Measurements from ENCODE around the gene TWNK.

Gene TWNK

DNA sequence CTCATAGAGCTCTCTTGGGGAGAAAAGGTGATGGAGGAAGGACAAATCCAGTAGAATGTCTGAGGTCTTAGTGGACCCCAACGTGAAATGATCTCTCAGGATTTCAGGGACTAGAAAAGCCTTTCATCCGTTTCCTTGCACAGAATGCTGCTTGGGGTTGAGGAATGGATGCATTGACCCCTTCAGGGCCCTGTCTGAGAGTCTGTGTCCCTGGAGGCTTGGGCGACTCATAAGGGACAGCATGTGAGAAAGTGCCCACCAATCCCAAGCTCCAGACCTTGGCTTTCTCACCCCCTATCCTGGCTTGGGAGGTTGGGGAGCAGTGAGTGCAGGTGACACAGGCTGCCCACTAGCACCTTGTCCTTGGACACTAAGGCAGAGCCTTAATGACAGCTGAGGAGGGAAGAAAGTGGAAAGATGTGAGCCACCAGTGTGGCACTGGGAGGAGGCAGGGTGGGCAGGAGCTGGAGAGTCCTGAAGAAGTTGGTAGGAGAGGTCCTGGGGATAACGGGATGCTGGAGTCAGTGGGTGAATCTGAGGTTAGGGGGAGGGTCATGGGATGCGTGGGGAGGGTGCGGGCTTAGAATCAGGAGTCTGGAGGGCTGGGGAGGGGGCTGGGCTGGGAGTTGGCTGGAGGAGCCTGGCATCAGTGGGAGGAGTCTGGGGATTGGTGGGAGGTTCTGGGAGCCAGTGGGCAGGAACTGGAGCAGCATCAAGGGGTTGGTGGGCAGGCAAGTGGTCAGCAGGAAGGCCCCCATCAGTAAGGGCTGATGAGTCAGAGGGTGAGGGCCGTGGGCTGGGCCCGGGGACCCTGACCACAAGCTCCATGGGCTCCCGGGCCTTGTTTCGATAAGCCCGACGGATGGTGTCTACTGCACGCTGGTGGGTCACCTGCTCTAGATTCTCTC lies 20.8 kb downstream of the TWNK start:
- Histone ChIP-seq H3K27ac (ENCODE audit: low read length) (no peak overlapping the region), H3K4me1 (ENCODE audit: control insufficient read depth, low read depth, low read length) (no peaks in the 10 kb centered on the region), H3K9ac (ENCODE audit: low read length) (no peak overlapping the region), H3K9me3 (ENCODE audit: control insufficient read depth, low read depth, low read length) (no peaks in the 10 kb centered on the region), H3K27me3 (ENCODE audit: control insufficient read depth, insufficient read depth, low read length) (no peaks in the 10 kb centered on the region), H3K36me3 (ENCODE audit: control insufficient read depth, low read depth, low read length) (peaks cover 30% of the 10 kb centered on the region), H3K4me3 (ENCODE audit: low read length) (no peak overlapping the region)

DNA sequence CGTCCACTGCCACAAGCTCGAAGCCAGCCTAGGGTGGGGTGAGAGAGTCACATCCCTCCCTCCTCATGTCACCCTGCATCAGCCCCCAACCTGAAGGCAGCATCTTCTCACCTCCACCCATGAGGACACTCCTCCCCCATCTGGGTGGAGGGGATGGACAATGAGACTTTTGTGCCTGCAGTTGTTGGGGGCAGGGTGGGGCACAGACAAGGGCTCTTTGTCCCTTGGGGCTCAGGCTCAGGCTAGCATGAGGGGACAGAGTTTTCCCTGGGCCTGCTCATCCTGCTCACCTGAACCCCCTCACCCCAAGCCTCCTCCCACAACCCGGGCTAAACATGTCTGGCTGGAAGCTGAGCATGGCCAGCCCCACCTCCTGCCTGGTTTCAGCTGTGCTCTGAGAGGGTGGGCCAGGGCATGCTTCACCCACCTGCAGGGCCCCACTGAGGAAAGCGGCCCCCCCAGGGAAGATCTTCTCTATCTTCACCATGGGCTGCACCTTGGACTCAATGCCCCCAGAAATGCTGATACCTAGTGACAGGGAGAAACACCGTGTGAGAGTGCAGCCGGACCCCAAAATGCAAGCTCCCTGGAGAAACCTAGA lies 21.6 kb downstream of the TWNK start:
- H3K9ac ChIP-seq (ENCODE audit: low read length) = no peak overlapping the region
- no peak overlapping the region for H3K27ac ChIP-seq (ENCODE audit: low read length)
- H3K27me3 ChIP-seq (ENCODE audit: control insufficient read depth, insufficient read depth, low read length) = no peaks in the 10 kb centered on the region
- H3K36me3 ChIP-seq (ENCODE audit: control insufficient read depth, low read depth, low read length) = peaks cover 25% of the 10 kb centered on the region
- no peak overlapping the region for H3K4me3 ChIP-seq (ENCODE audit: low read length)
- H3K9me3 ChIP-seq (ENCODE audit: control insufficient read depth, low read depth, low read length) = no peaks in the 10 kb centered on the region
- no peaks in the 10 kb centered on the region for H3K4me1 ChIP-seq (ENCODE audit: control insufficient read depth, low read depth, low read length)

DNA sequence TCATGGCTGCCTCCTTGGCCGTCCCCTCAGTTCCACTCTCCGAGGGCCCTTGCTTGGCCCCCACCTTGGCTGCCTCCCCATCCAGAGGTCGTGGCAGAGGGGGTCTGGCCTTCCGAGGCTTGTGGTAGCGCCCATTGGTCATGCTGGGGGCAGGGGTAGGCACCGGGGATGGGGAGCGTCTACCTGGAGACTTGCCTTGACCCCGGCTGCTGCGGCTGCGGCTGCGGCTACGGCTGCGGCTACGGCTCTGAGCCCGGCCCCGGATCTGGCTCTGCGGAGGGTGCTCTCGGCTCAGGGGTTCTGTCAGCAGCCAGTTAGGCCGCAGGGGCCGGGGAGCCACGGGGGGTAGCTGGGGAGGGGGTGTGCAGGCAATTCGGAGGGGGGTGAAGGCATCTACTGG lies 23.0 kb downstream of the TWNK start:
- Histone ChIP-seq H3K4me3 (ENCODE audit: low read length) (no peak overlapping the region), H3K4me1 (ENCODE audit: control insufficient read depth, low read depth, low read length) (no peaks in the 10 kb centered on the region)

DNA sequence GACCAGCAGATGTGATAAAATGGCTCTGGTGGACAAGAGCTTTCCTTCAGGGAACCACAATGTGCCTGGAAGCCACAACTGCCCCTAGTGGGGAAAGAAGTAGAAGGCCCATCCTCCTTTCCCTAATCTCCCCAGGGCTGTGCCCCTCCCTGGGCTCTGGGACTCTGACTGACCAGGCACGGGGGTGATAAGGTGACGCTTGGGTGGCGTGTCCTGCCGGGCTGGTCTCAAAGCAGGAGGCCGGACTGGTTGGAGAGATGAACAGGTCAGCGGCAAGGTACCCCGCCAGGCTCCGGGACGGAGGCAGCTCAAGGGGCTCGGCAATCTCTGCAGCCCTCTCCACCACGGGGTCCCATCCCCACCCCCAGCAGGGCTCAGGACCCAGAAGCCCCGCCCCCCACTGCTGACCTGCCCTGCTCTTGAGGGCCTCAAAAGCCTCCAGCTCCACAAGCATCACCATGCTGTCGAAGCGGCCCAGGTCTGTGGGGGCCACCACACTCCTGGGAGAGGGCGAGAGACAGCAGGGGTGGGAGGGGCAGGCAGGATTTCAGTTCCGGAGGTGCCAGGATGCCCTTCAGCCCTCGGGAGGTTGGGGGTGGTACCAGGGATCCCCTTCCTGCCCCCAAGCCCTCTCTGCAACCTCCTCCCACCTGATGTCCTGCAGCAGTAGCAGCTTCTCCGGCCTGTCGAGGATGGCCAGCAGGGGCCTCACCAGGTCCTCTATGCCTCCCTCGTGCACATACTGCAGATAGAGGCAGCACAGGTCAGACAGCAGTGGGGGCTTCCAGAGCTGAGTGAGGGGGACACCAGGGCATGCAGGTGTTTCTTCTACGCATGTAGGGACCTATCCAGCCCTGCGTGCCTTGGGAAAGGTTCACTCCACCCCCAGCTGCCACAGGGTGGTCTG lies 24.4 kb downstream of the TWNK start:
- Histone ChIP-seq H3K9me3 (ENCODE audit: control insufficient read depth, low read depth, low read length) (no peaks in the 10 kb centered on the region), H3K4me3 (ENCODE audit: low read length) (no peak overlapping the region), H3K27me3 (ENCODE audit: control insufficient read depth, insufficient read depth, low read length) (peaks cover 14% of the 10 kb centered on the region), H3K27ac (ENCODE audit: low read length) (no peak overlapping the region), H3K9ac (ENCODE audit: low read length) (no peak overlapping the region), H3K4me1 (ENCODE audit: control insufficient read depth, low read depth, low read length) (no peaks in the 10 kb centered on the region), H3K36me3 (ENCODE audit: control insufficient read depth, low read depth, low read length) (peaks cover 6% of the 10 kb centered on the region)

More for the DNA sequence above, 23.0 kb downstream of the TWNK start:
- Histone ChIP-seq H3K27me3 (ENCODE audit: control insufficient read depth, insufficient read depth, low read length) (peaks cover 9% of the 10 kb centered on the region), H3K9ac (ENCODE audit: low read length) (no peak overlapping the region), H3K9me3 (ENCODE audit: control insufficient read depth, low read depth, low read length) (no peaks in the 10 kb centered on the region), H3K36me3 (ENCODE audit: control insufficient read depth, low read depth, low read length) (peaks cover 18% of the 10 kb centered on the region), H3K27ac (ENCODE audit: low read length) (no peak overlapping the region)

DNA sequence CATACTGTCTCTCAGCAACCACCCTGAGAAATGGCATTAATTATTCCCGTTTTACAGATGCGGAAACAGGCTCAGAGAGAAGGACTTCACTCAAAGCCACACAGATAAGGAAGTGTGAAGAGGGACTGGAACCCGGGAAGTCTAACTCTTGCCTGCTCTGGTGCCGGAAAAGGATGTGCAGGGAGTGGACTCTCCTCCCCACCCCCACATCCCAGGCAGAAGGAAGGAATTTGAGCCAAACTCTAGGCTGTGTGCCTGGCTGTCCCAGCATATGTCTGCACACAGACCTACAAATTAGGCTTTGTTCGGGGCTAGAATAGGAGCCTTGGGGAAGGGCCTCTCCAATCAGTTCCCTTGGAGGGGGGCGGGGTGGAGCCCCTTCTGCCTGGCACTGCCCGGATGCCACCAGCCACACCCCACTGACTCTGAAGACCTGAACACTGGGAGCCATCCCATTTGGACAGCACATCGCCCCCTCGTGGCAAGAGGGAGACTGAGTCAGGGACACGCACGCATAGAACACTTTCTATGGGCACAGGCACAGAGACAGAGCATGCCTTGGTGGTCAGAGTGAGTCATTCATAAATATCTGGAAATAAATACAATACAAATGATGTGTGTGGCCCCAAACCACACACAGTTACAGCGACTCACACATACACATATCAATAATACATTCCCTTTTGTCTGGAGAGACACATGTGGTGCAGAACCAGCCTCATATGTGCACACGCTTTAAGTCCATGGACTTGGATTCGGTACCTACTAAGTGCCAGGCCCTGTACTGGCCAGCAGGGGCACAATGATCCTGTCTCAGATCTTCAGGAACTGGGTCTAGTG lies 25.4 kb downstream of the TWNK start:
- Histone ChIP-seq H3K9ac (ENCODE audit: low read length) (no peak overlapping the region), H3K27me3 (ENCODE audit: control insufficient read depth, insufficient read depth, low read length) (peaks cover 24% of the 10 kb centered on the region), H3K4me3 (ENCODE audit: low read length) (no peak overlapping the region), H3K4me1 (ENCODE audit: control insufficient read depth, low read depth, low read length) (no peaks in the 10 kb centered on the region), H3K36me3 (ENCODE audit: control insufficient read depth, low read depth, low read length) (no peaks in the 10 kb centered on the region), H3K9me3 (ENCODE audit: control insufficient read depth, low read depth, low read length) (no peaks in the 10 kb centered on the region), H3K27ac (ENCODE audit: low read length) (no peak overlapping the region)

DNA sequence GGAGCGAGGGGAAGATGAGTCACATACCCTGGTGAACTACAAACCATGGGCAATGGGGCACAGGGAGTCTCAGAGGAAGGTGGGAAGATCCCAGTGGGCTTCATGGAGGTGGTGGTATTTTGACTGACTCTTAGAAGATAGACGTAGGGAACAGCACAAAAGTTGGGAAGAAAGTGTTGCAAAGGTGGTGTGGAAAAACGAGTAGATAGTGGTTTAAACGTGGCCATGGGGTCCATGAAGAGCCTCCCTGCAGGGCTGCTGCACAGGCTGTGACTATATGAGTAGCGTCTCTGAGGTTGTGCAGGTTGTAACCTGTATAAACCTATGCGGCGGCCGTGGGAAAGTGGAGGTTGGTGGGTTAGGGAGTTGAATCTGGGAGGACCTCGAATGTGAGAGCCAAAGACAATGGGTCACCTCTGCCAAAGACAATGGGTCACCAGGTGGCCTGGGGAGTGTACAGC lies 26.1 kb downstream of the TWNK start:
- Histone ChIP-seq H3K27me3 (ENCODE audit: control insufficient read depth, insufficient read depth, low read length) (peaks cover 30% of the 10 kb centered on the region), H3K9me3 (ENCODE audit: control insufficient read depth, low read depth, low read length) (no peaks in the 10 kb centered on the region), H3K9ac (ENCODE audit: low read length) (no peak overlapping the region), H3K27ac (ENCODE audit: low read length) (no peak overlapping the region), H3K4me1 (ENCODE audit: control insufficient read depth, low read depth, low read length) (peaks cover 2% of the 10 kb centered on the region), H3K36me3 (ENCODE audit: control insufficient read depth, low read depth, low read length) (no peaks in the 10 kb centered on the region), H3K4me3 (ENCODE audit: low read length) (no peak overlapping the region)

DNA sequence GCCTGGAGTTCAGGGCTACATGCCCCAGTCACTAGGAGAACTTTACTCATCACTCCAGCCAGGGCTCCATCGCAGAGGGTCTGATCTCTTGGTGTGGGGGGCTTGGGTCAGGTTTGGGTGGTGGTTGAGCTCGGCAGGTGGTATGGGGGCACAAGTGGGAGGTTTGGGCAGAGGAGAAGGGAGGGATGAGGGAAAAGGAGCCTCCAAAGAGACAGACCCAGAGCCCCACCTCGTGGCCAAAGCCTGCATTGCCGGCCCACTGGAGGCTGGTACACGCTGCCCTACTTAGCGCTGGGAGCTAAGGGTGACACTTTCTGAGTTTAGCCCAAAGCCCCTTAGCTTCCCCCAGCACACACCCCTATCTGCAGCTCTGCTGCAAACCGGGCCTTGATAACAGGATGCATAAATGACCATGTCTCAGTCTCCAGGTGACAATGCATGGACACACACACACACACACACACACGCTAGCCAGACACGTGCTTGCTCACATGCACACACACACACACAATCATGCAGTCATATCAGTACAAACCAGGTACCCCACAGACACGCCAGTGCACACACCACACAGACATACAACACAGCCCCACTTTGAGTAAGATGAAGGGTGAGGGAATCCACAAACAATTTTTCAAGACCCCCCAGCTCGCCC lies 27.0 kb downstream of the TWNK start:
- no peak overlapping the region for H3K27ac ChIP-seq (ENCODE audit: low read length)
- H3K4me1 ChIP-seq (ENCODE audit: control insufficient read depth, low read depth, low read length) = peaks cover 3% of the 10 kb centered on the region
- H3K9me3 ChIP-seq (ENCODE audit: control insufficient read depth, low read depth, low read length) = no peaks in the 10 kb centered on the region
- no peak overlapping the region for H3K9ac ChIP-seq (ENCODE audit: low read length)
- H3K36me3 ChIP-seq (ENCODE audit: control insufficient read depth, low read depth, low read length) = no peaks in the 10 kb centered on the region
- peaks cover 40% of the 10 kb centered on the region for H3K27me3 ChIP-seq (ENCODE audit: control insufficient read depth, insufficient read depth, low read length)
- H3K4me3 ChIP-seq (ENCODE audit: low read length) = no peak overlapping the region

DNA sequence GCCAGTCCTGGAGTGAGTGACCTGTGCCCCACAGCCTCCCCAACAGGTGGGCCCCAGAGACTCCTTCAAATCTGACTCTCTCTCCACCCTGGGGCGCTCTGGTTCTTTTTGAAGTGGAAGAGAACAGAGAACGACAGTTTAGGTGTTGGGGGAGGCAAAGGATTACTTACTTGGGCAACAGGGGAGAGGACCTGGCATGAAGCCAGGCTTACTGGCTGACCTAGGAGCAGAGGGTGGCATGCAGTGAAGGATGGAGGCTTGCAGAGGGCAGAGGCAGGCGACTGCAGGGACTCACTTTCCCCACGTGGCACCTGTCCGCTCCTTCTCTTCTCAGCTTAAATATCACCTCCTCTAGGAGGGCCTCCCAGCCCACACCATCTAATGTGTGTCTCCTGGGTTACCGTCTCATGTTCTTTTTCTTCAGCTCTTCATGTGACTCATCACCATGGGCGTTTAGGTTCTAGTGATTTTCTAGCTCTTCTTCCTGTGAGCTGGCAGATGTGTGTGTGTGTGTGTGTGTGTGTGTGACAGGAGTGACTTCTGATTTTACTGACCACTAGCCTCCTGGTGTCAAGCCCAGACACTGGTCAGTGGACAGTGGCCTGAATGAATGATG lies 27.7 kb downstream of the TWNK start:
- Histone ChIP-seq H3K27ac (ENCODE audit: low read length) (no peak overlapping the region), H3K36me3 (ENCODE audit: control insufficient read depth, low read depth, low read length) (no peaks in the 10 kb centered on the region), H3K4me3 (ENCODE audit: low read length) (no peak overlapping the region), H3K9ac (ENCODE audit: low read length) (no peak overlapping the region), H3K9me3 (ENCODE audit: control insufficient read depth, low read depth, low read length) (no peaks in the 10 kb centered on the region), H3K27me3 (ENCODE audit: control insufficient read depth, insufficient read depth, low read length) (peaks cover 45% of the 10 kb centered on the region), H3K4me1 (ENCODE audit: control insufficient read depth, low read depth, low read length) (peaks cover 3% of the 10 kb centered on the region)

DNA sequence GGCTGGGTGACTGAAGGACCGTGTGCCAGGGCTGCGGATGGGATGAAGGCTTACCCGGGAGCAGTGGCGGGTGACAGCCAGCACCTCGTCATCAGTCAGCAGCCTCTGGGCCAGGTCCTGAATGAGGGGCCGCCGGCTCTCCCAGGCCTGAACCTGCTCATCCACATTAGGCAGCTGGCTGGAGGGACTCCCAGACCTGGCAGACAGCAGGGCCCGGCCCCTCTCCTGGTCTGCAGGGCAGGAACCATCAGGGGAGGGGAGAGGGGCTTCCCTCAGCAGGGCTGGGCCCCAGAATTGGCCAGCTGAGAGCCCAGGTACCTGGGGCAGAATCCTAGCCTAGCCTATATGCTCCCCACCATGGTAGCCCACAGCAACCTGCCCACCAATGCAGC lies 28.2 kb downstream of the TWNK start:
- Histone ChIP-seq H3K9me3 (ENCODE audit: control insufficient read depth, low read depth, low read length) (no peaks in the 10 kb centered on the region), H3K9ac (ENCODE audit: low read length) (no peak overlapping the region), H3K27ac (ENCODE audit: low read length) (no peak overlapping the region), H3K27me3 (ENCODE audit: control insufficient read depth, insufficient read depth, low read length) (peaks cover 50% of the 10 kb centered on the region), H3K36me3 (ENCODE audit: control insufficient read depth, low read depth, low read length) (no peaks in the 10 kb centered on the region), H3K4me1 (ENCODE audit: control insufficient read depth, low read depth, low read length) (peaks cover 3% of the 10 kb centered on the region), H3K4me3 (ENCODE audit: low read length) (no peak overlapping the region)

DNA sequence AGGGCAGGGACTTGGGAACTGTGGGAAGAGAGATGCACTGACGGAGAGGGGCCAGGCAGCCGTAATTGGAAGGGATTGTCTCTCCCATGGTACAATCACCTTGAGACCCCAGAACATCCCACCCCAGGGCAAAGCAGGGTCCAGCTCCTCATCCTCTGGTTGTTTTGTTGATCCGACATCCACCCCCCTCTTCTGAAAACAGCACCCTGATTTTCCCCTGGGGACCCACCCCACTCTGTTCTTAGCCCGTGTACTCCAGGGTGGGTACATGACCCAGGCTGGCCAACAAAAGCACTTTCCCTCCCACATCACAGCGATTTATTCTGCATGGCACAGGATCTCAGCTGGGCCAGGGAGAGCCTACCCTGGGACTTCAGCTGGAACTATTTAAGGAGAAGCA lies 29.5 kb downstream of the TWNK start:
- Histone ChIP-seq H3K4me1 (ENCODE audit: control insufficient read depth, low read depth, low read length) (peaks cover 3% of the 10 kb centered on the region), H3K36me3 (ENCODE audit: control insufficient read depth, low read depth, low read length) (no peaks in the 10 kb centered on the region), H3K9me3 (ENCODE audit: control insufficient read depth, low read depth, low read length) (no peaks in the 10 kb centered on the region), H3K4me3 (ENCODE audit: low read length) (no peak overlapping the region), H3K9ac (ENCODE audit: low read length) (no peak overlapping the region), H3K27me3 (ENCODE audit: control insufficient read depth, insufficient read depth, low read length) (peaks cover 55% of the 10 kb centered on the region), H3K27ac (ENCODE audit: low read length) (no peak overlapping the region)
